GM19468 (cell line): ENCODE measurements around the gene LEMD3.

ENCODE experiments used
- ATAC-seq: cut with Tn5 transposase; IDR thresholded peaks from one replicate; pipeline ENCODE4 v1.9.1; 2021; ENCODE audit warnings: mild to moderate bottlenecking, moderate library complexity, moderate number of reproducible peaks; ENCODE audit not compliant: unreplicated experiment; ENCODE audit errors: extremely low read depth

LEMD3 gene

GRCh38 chr12:65168681-65169319 is 583 bp upstream of the LEMD3 start:
- no peak for ATAC-seq

- ATAC-seq, result no peak
Measured at GRCh38 chr12:65170209-65170881, 962 bp downstream of the LEMD3 start.

- ATAC-seq, result no peak
Measured at GRCh38 chr12:65171073-65171472, 1.7 kb downstream of the LEMD3 start.

GRCh38 chr12:65171870-65172269 is 2.5 kb downstream of the LEMD3 start:
- ATAC-seq, result no peak

GRCh38 chr12:65175385-65175784 is 6.0 kb downstream of the LEMD3 start:
- no peak for ATAC-seq

GRCh38 chr12:65182012-65182739 is 12.8 kb downstream of the LEMD3 start:
- no peak for ATAC-seq

- no peak for ATAC-seq
Measured at GRCh38 chr12:65184176-65184857, 14.9 kb downstream of the LEMD3 start.

DNA sequence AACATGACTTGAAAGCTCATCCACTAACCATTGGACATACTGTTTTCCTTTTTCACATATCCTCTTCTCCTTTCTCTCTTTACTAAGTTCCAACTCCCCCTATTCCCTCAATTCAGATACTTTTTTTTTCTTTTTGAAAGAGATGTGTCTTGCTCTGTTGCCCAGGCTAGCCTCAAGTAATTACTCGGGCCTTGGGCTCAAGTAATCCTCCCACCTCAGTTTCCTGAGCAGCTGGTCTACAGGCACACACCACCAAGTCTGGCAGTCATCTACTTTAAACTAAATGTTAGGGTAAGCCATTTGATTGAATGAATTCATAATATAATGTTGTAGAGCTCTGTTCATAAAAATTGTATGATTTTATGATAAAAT is 15.5 kb downstream of the LEMD3 start:
- ATAC-seq, result no peak

DNA sequence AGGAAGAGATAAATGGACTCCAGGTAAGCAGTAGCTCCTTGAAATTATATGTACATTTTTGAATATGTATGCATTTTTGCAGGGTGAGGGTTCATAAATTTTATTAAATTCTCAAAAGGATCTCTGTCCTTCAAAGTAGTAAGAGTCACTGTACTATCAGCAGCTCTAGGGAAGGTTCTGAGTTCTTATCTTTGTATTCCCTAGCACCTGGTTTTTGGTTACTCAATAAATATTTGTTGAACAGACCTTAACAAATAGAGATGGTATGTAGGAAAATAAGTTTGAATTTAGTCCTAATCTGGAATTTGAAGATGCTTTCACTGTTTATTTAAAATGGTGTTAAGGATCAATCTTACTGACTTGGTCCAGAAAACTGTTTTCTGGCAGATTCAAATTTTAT is 18.3 kb downstream of the LEMD3 start:
- no peak for ATAC-seq

DNA sequence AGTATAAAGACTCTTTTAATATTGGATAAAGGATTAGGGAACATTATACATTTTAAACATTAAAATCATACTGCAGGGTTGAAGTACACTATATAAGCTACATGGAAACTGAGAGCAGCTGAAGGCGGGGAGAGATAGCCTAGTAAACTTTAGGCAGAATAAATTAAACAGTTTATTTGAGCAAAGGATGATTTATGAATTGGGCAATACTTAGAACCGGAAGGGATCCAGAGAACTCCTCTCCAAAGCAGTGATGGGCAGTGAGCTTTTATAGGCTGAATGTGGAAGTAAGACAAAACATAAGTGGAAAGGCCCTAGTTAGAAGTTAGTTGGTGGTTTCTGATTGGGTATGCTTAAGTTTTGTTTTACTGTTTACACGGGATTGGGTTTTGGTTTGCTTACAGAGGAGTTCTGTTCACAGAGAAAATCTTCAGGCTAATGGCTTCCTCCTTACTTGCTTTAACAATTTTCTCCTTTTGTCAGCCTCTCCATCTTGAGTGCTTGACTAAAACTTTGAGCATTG is 18.9 kb downstream of the LEMD3 start:
- ATAC-seq, result no peak

- ATAC-seq, result peak; percentile 98
Measured at GRCh38 chr12:65189028-65189718, 19.8 kb downstream of the LEMD3 start.

- no peak for ATAC-seq
Measured at GRCh38 chr12:65192963-65193516, 23.7 kb downstream of the LEMD3 start.

DNA sequence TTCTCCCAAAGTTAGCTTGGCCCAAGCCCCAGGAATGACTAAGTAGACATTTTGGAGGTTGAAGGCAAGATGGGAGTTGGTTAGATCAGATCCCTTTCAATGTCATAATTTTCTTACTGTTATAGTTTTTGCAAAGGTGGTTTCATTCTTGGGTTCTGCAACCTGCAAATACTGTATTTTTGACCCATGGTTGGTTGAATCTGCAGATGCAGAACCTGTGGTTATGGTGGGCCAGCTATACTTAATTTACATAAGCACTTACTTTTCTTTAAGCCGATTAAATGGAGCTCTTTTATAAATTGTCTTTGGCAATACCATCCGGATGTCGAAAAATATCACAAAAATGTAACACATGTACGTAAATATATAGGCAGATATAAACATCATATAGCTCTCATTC is 25.6 kb downstream of the LEMD3 start:
- ATAC-seq, result no peak

DNA sequence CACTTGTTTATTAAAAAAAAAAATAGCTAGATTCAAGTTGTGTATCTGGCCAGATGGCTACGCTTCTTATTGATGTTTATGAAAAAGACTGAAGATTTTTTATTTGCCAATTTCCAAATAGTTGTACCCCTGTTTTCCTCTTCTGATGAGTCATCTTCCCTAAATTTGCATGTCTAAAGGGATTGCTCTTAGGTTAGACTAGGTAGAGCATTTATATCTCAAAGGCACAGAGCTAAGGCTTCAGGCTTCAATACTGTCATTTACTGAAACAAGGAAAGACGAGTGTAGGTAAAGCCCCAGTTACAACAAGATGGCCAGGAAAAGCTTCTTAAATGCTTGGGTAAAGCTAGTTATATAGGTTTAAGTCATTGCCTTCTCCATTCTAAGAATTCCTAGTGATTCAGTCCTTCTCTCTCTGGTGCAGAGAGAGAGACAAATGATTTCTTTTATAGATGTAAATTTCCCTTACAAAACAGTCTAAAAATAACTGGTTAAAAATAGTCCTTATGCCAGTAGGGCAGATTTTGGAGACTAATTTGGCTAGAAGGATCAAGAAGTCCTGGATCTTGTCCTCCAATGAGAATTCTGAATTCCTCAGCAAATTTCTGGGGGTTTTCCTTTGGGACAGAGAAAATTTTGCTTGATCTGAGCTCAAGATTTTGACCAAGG is 26.1 kb downstream of the LEMD3 start:
- ATAC-seq, result no peak

- ATAC-seq, result no peak
Measured at GRCh38 chr12:65196762-65197567, 27.6 kb downstream of the LEMD3 start.

GRCh38 chr12:65199604-65200003 is 30.2 kb downstream of the LEMD3 start:
- ATAC-seq, result no peak

DNA sequence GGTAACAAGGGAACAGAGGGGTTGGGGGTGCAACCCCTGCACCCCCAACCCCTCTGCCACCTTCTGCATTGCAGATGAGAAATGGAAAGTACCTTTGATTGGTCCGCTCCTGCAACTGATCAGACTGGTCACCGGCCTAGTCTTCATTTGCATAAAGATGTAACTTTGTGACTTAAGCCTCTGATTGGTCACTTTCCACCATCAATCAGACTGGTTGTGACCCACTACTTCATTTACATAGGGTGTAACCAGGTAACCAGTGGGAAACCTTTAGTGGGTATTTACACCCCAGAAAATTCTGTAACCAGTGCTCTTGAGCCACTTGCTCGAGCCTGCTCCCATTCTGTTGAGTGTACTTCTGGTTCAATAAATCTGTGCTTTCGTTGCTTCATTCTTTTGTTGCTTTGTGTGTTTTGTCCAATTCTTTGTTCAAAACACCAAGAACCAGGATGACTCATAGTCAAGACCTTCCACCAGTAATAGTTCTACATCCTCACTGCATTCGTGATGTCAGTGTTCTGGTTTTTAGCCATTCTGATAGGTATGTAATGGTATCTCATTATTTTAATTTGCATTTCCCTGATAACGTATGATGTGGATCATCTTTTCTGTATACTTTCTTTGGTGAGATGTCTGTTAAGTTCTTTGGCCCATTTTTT is 30.8 kb downstream of the LEMD3 start:
- ATAC-seq, result no peak

DNA sequence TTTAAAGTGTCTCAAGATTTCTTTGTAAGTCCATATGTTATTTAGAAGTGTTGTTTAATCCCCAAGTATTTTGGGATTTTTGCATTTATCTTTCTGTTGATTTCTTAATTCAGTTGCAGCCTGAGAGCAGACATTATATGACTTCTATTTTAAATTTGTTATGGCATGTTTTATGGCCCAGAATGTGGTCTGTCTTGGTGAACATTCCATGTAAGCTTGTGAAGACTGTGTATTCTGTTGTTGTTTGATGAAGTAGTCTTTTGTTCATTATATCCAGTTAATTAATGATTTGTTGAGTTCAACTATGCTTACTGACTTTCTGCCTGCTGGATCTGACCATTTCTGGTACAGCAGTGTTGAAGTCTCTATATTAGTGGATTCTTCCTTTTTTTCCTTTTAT is 34.0 kb downstream of the LEMD3 start:
- ATAC-seq, result no peak
